ENCODE data around the gene MUC2.

The MUC2 gene

DNA sequence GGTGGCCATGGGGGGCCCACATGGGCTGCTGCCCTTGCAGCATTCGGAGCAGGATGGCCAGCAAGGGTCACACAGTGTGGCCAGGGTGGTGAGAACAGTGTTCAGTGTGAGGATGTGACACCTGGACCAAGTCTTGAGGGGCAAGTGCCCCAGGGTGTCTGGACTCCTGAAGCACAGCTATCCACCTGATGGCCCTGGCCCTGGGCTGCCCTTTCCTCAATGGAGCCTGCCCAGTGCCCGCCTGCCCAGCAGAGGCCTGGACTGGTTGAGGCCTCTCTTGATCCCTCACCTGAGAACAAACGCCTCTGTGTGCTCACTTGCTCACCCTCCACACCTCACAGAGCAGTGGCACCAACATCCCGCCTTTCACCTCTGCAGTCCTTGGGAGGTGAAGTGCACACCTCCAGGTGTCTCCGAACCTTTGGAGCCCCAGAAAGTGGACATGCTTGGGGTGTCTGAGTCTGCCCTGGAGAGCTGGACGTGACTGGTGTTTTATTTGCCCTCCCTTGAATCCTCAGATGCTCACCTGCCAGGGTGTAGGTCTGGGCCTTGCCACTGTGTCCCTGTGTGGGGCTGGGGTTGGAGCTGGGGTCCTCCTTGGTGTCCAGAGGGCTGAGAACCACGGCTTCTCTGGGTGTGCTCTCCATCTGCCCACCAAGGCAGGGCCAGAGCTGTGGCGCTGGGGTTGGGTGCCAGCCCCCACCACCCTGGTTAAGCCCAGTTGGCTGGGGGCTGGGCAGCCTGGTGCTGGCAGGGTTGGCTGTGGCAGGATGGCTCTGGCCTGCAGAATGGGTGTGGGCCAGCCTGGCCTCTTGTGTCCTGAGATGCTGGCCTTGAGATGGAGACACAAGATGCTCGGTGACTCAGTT is 3.8 kb upstream of the MUC2 start:
- Mint-ChIP-seq H3K36me3 (ENCODE audit: low read depth) (no peaks in the 10 kb centered on the region), H3K4me3 (no peak overlapping the region), H3K27ac (no peak overlapping the region), H3K9me3 (no peaks in the 10 kb centered on the region), H3K27me3 (ENCODE audit: low read depth) (no peaks in the 10 kb centered on the region), H3K4me1 (ENCODE audit: low read depth) (no peaks in the 10 kb centered on the region)

- H3K36me3 Mint-ChIP-seq (ENCODE audit: low read depth), result no peaks in the 10 kb centered on the region
- H3K4me3 Mint-ChIP-seq, result no peak overlapping the region
- no peak overlapping the region for H3K27ac Mint-ChIP-seq
- no peaks in the 10 kb centered on the region for H3K4me1 Mint-ChIP-seq (ENCODE audit: low read depth)
- H3K27me3 Mint-ChIP-seq (ENCODE audit: low read depth), result no peaks in the 10 kb centered on the region
- H3K9me3 Mint-ChIP-seq, result no peaks in the 10 kb centered on the region
These were observed 3.0 kb upstream of the MUC2 start for GRCh38 chr11:1071571-1072115.

DNA sequence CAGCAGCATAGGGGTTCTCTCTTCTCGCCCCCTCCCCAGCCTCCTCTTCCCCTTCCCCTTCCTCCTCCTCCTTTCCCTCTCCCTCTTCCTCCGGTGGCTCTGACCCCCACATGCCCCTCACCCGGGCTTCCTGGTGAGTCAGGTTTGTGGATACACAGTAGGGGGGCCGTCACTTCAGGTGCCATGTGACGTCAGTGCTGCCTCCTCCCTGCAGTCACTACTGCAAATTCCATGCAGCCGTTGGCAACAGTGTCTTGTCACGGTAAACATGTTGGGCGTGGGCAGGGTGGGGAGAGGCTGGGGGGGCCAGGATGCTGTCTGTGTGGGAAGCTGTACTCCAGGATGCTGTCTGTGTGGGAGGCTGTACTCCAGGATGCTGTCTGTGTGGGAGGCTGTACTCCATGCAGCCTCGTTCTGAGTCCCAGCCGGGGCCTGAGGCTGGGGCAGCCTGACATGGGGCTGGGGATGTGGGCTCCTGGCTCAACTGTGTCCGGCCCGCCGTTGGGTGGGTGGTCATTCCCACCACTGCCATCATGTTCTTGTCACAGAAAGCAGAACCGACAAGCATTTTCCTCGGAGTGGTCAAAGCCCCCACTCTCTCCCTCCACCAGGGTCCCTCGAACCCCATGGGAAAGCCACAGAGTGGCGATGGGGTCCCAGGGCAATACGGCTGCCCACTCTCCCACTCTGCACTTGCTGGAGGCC is 2.4 kb upstream of the MUC2 start:
- Mint-ChIP-seq H3K27me3 (ENCODE audit: low read depth) (no peaks in the 10 kb centered on the region), H3K9me3 (no peaks in the 10 kb centered on the region), H3K4me3 (no peak overlapping the region), H3K36me3 (ENCODE audit: low read depth) (no peaks in the 10 kb centered on the region), H3K4me1 (ENCODE audit: low read depth) (no peaks in the 10 kb centered on the region), H3K27ac (no peak overlapping the region)

- no peak overlapping the region for H3K27ac Mint-ChIP-seq
- H3K27me3 Mint-ChIP-seq (ENCODE audit: low read depth), result no peaks in the 10 kb centered on the region
- no peaks in the 10 kb centered on the region for H3K4me1 Mint-ChIP-seq (ENCODE audit: low read depth)
- no peaks in the 10 kb centered on the region for H3K9me3 Mint-ChIP-seq
- H3K4me3 Mint-ChIP-seq, result no peak overlapping the region
- H3K36me3 Mint-ChIP-seq (ENCODE audit: low read depth), result no peaks in the 10 kb centered on the region
These were observed 1.8 kb upstream of the MUC2 start for GRCh38 chr11:1072821-1073231.

- H3K9me3 Mint-ChIP-seq, result no peaks in the 10 kb centered on the region
- no peak overlapping the region for H3K4me3 Mint-ChIP-seq
- no peak overlapping the region for H3K27ac Mint-ChIP-seq
- H3K27me3 Mint-ChIP-seq (ENCODE audit: low read depth), result no peaks in the 10 kb centered on the region
- H3K4me1 Mint-ChIP-seq (ENCODE audit: low read depth), result no peaks in the 10 kb centered on the region
- H3K36me3 Mint-ChIP-seq (ENCODE audit: low read depth), result no peaks in the 10 kb centered on the region
These were observed 1.4 kb upstream of the MUC2 start for GRCh38 chr11:1073261-1073724.

DNA sequence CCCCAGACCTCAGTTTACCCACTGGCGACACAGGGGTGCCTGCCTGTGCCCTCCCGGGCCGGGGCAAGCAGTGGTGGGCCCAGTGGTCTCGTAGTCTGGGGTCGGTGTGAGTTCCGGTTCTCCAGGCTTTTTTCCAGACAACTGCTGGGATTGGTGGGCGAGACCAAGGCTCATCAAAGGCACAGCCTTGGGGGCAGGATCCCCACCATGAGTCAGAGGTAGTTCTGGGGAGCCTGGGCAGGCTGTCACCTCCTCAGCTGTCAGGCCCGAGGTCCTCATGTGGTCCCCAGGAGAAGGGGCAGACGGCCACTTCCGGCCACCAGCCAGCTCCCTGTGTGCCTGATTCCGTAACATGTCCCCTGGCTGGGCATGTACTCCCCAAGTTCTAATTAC is 827 bp upstream of the MUC2 start:
- Mint-ChIP-seq H3K9me3 (no peaks in the 10 kb centered on the region), H3K27me3 (ENCODE audit: low read depth) (no peaks in the 10 kb centered on the region), H3K4me3 (no peak overlapping the region), H3K4me1 (ENCODE audit: low read depth) (no peaks in the 10 kb centered on the region), H3K27ac (no peak overlapping the region), H3K36me3 (ENCODE audit: low read depth) (no peaks in the 10 kb centered on the region)

GRCh38 chr11:1075341-1075911 is 752 bp downstream of the MUC2 start:
- H3K4me1 Mint-ChIP-seq (ENCODE audit: low read depth), result no peaks in the 10 kb centered on the region
- no peaks in the 10 kb centered on the region for H3K27me3 Mint-ChIP-seq (ENCODE audit: low read depth)
- H3K27ac Mint-ChIP-seq, result no peak overlapping the region
- H3K4me3 Mint-ChIP-seq, result no peak overlapping the region
- no peaks in the 10 kb centered on the region for H3K9me3 Mint-ChIP-seq
- no peaks in the 10 kb centered on the region for H3K36me3 Mint-ChIP-seq (ENCODE audit: low read depth)

GRCh38 chr11:1076061-1076665 is 1.5 kb downstream of the MUC2 start:
- Mint-ChIP-seq H3K36me3 (ENCODE audit: low read depth) (no peaks in the 10 kb centered on the region), H3K4me3 (no peak overlapping the region), H3K27me3 (ENCODE audit: low read depth) (no peaks in the 10 kb centered on the region), H3K9me3 (no peaks in the 10 kb centered on the region), H3K4me1 (ENCODE audit: low read depth) (no peaks in the 10 kb centered on the region), H3K27ac (no peak overlapping the region)

DNA sequence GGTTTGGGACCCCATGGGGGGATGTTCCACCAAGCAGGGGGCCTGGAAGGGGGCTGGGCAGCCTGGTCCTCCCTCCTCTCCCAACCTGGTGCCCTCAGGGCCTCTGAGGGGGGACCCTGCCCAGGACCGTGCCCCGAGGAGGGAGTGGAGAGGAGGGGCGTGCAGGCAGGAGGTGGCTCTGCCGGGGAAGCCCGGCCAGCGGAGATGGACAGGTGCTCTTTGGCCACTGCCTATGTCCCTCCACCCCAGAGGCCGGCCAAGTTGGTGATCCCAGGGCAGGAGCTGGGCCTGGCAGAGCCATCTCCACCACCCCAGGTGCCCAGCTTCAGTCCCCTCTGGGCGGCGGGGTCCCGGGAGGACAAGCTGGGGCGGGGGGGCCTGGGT is 2.4 kb downstream of the MUC2 start:
- H3K4me1 Mint-ChIP-seq (ENCODE audit: low read depth), result no peaks in the 10 kb centered on the region
- H3K36me3 Mint-ChIP-seq (ENCODE audit: low read depth), result no peaks in the 10 kb centered on the region
- no peaks in the 10 kb centered on the region for H3K27me3 Mint-ChIP-seq (ENCODE audit: low read depth)
- H3K9me3 Mint-ChIP-seq, result no peaks in the 10 kb centered on the region
- H3K27ac Mint-ChIP-seq, result no peak overlapping the region
- no peak overlapping the region for H3K4me3 Mint-ChIP-seq

- Mint-ChIP-seq H3K9me3 (no peaks in the 10 kb centered on the region), H3K4me3 (no peak overlapping the region), H3K4me1 (ENCODE audit: low read depth) (no peaks in the 10 kb centered on the region), H3K27me3 (ENCODE audit: low read depth) (no peaks in the 10 kb centered on the region), H3K27ac (no peak overlapping the region), H3K36me3 (ENCODE audit: low read depth) (no peaks in the 10 kb centered on the region)
These were observed 2.9 kb downstream of the MUC2 start for GRCh38 chr11:1077417-1078119.

- Mint-ChIP-seq H3K27ac (no peak overlapping the region), H3K4me1 (ENCODE audit: low read depth) (no peaks in the 10 kb centered on the region), H3K4me3 (no peak overlapping the region), H3K27me3 (ENCODE audit: low read depth) (no peaks in the 10 kb centered on the region), H3K9me3 (no peaks in the 10 kb centered on the region), H3K36me3 (ENCODE audit: low read depth) (no peaks in the 10 kb centered on the region)
These were observed 3.5 kb downstream of the MUC2 start for GRCh38 chr11:1078191-1078601.

DNA sequence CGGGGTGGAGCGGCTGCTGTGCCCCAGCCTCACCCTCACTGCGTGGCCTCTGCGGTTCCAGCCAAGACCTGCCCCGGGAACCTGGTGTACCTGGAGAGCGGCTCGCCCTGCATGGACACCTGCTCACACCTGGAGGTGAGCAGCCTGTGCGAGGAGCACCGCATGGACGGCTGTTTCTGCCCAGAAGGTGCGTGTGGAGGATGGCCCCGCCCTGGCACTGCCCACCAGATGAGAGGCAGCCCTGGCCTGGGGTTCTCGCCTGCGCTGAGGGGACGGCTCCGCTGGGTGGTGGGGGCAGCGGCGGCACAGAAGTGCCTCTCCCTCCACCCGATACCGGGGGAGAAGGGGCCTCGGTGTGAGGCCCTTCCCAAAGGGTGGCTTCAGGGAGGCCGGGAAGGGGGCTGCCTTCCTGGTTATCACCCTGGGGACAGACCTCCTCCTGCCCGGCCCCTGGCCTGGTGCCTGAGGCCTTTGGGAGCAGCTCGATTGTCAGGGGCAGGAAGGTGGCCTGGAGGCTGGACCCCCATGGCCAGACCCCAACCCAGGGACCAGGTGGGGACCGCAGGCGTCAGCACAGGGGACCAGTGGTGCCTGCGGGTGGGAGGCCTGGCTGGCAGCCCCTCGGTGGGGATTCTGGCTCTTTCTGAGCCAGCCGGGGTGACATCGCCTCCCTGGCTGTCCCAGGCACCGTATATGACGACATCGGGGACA is 7.1 kb downstream of the MUC2 start:
- Mint-ChIP-seq H3K36me3 (ENCODE audit: low read depth) (no peaks in the 10 kb centered on the region), H3K27me3 (ENCODE audit: low read depth) (no peaks in the 10 kb centered on the region), H3K4me1 (ENCODE audit: low read depth) (no peaks in the 10 kb centered on the region), H3K9me3 (no peaks in the 10 kb centered on the region), H3K27ac (no peak overlapping the region), H3K4me3 (no peak overlapping the region)

- no peaks in the 10 kb centered on the region for H3K4me1 Mint-ChIP-seq (ENCODE audit: low read depth)
- H3K9me3 Mint-ChIP-seq, result no peaks in the 10 kb centered on the region
- no peaks in the 10 kb centered on the region for H3K27me3 Mint-ChIP-seq (ENCODE audit: low read depth)
- no peak overlapping the region for H3K4me3 Mint-ChIP-seq
- H3K27ac Mint-ChIP-seq, result no peak overlapping the region
- no peaks in the 10 kb centered on the region for H3K36me3 Mint-ChIP-seq (ENCODE audit: low read depth)
These were observed 7.7 kb downstream of the MUC2 start for GRCh38 chr11:1082346-1082727.

Measured in T-helper 1 cell treated with Interleukin-12 subunit alpha and Interleukin-12 subunit beta and Interleukin-4 antibody, amounts not matched to agents 30 μg/mL and 1 μg/mL, for 36 hours (primary cell).